Erythroblast (primary cell): Measurements from ENCODE around the gene ZNF385B.

Experiments used
- GATA1 ChIP-seq: IDR thresholded peaks from 2 replicates; pipeline ENCODE4 v1.6.1; 2011; ENCODE audit warnings: low read depth, mild to moderate bottlenecking, control low read depth, low read length, moderate library complexity
- POLR2A ChIP-seq: IDR thresholded peaks from 2 replicates; pipeline ENCODE4 v1.6.1; 2011; ENCODE audit warnings: mild to moderate bottlenecking, low read length

GRCh38 chr2:179588486-179589145 is 272.8 kb downstream of the ZNF385B start:
- TF ChIP-seq POLR2A (no peak), GATA1 (no peak)
